Islet of Langerhans (tissue), 1 donor: ENCODE measurements around the gene WDR26.
"Not testable (repeated sequence)": the region's sequence is repeated elsewhere in the genome, so short reads cannot be mapped to it uniquely, and the experiment has no call there.

Experiments
- FAIRE-seq: peaks from one replicate; lab custom pipeline; 2011; peaks lifted over from hg19 to GRCh38; lab: Jason Lieb, UNC

Gene WDR26

DNA sequence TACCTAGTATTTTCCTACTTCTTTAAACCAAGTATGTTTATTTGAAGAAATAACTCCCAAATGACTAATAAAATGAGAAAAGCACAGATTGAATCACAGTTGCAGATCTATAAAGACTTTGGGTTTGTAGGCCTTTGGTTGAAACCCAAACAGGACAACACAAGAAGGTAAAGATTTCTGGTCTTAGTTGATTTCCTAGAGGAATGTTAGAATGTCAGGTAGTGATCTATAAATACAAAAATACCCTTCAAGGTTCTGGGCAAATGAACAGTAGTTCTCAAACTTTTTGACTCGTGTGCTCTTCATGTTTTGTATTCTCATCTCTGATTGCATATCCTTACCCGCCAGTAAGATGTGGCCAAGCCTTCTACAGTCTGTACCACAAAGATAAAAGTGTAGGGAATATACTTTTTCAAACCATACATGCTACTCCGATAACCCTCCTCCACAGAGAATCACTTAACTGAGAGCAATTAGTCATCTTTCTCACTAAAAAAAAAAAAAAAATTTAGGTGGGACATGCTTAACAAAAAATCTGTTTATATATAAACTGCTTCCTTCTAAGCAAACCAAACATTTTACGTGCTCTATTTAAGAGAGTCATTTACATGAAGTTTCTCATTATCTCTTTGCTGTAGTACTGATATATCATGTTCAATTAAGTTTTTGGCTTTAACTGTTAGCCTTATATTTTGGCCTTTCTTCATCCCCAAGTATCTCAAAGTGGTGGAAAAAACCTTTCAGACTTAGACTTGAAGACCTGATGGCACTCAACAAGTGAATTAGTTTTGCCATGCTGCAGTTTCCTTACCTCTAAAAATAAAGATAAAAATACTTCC lies 42.0 kb downstream of the WDR26 start:
- no peak for FAIRE-seq

- FAIRE-seq = peak; percentile 5
Measured at GRCh38 chr1:224390517-224390916, 44.1 kb downstream of the WDR26 start.

DNA sequence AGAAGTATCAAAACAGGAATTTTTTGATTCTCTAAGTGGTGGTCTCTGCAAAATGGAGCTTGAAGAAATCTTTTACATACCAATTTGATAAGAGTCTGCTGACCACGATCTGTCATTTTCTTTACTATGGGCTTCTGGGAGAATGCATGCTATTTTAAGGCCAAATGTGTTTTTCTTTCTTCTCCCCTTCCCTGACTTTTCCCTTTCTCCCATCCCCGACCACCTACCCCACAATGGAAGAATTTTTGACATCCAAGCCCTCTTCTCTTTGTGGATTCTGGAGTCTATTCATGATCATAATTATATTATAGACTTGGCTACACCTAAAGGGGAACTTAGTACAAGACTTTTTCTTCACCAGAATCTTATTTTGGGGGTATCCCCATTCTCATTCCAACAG lies 46.7 kb downstream of the WDR26 start:
- FAIRE-seq = no peak

GRCh38 chr1:224387302-224387912 lies 47.2 kb downstream of the WDR26 start:
- FAIRE-seq = peak; percentile 73

DNA sequence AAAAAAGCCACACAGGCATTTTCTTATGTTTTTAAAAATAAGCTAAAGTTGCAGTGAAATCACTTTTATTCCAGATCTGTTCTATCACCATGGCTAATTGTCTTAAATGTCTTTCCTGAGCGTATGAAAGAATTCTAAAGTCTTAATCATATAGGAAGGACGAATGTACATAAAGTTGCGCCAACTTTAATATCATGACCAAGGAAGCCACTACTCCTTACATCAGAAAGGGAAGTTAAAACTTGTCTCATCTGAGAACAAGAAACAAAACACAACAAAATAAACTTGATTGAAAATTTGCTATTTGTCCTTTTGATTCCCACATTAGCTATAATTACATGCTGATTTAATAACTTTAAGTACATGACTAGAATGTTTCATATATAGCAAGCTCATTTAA lies 51.4 kb downstream of the WDR26 start:
- FAIRE-seq = no peak

GRCh38 chr1:224381880-224382548 lies 52.6 kb downstream of the WDR26 start:
- peak; percentile 36 for FAIRE-seq

- FAIRE-seq = no peak
Measured at GRCh38 chr1:224380003-224380402, 54.6 kb downstream of the WDR26 start.

DNA sequence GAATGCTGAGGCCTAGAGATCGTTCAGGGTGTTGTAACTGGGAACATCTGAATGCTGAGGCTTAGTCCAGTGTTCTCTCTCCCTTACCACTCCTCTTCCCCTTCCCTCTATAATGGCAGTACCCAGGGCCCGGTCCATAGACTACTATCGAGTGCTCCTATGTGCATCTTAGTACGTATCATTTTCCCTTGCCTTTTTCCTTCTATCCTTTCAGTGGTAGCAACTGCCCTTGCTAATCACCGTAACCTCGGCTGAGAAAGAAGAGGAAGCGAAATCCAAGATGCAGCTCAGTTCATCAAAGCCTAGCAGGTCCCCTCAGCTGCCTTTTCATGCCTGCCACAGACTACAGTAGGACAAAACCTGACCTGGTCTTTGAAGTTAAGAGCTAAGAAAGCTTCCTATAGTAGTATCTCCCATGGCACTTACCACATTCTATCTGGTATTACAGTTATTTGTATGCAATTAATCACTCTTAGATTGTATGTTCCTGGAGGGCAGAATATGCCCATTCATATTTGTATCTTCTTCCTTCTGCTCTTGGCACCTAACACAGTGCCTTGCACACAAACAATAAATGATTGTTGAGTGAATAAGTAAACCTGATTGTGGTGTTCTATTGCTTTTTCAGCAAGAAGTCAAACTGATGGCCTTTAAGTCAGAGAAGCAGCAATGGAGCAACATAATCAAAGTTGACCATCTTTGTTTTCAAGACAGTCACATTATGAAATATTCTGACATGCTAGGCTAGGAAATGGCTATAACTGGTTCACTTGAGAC lies 55.6 kb downstream of the WDR26 start:
- FAIRE-seq = no peak

- FAIRE-seq = peak; percentile 97
Measured at GRCh38 chr1:224377676-224378006, 57.0 kb downstream of the WDR26 start.

DNA sequence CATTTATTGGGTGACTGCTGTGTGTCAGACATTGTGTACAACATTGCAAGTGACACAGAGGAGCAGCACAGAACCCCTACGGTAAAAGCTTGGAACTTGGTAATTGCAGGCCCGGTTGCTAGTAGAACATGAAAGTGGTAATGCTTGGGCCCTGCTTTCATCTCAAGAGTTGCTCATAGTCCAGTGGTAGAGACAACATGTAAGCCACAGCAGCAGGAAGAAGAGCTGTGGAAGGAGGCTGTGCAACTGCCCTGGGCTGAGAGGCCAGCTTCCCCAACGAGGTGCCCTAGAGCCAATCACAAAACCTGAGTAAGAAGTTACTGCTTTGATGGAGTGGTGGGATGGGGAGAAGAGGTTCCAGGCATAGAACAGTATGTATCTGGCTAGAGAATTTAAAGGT lies 59.5 kb downstream of the WDR26 start:
- no peak for FAIRE-seq

DNA sequence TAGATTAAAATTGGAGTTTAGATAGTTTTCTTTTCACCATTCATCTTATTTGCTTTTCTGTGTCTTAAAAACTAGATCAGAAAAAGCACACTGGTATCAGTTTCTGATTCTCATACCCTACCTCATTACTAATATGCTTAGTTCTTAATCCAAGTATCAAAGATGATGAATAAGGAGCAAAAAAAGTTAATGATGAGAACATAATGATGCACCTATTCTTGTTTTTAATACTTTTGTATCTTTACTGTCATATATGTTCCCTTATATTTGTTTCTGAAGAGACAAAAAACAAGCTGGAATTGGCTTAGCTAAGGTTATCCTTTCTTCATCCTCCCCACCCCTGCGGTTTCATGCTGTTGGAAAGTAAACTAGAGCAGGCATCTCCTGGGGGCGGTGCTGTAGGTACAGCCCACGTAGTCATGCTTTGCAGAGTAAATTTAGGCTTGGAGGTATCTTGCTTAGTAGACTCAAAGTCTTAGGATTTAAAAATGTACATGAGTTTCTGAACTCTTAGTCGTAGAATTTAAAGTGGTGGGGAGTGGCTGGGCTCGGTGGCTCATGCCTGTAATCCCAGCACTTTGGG lies 61.5 kb downstream of the WDR26 start:
- no peak for FAIRE-seq

- no peak for FAIRE-seq
Measured at GRCh38 chr1:224368409-224368808, 66.2 kb downstream of the WDR26 start.

GRCh38 chr1:224359207-224359606 lies 75.4 kb downstream of the WDR26 start:
- no peak for FAIRE-seq

DNA sequence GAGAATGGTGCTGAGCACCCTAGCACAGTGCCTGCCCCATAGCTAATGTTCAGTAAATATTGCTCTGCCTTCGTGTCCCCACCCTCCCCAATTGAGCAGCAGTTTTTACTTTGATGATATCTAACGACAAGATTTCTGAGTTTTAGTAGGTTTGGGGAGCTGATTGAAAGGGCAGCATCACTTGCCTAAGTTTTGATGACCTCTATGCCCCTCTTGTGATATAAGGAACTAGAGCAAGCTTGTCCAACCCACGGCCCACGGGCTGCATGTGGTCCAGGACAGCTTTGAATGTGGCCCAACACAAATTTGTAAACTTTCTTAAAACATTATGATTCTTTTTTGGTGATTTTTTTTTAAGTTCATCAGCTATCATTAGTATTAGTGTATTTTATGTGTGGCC lies 76.4 kb downstream of the WDR26 start:
- no peak for FAIRE-seq

DNA sequence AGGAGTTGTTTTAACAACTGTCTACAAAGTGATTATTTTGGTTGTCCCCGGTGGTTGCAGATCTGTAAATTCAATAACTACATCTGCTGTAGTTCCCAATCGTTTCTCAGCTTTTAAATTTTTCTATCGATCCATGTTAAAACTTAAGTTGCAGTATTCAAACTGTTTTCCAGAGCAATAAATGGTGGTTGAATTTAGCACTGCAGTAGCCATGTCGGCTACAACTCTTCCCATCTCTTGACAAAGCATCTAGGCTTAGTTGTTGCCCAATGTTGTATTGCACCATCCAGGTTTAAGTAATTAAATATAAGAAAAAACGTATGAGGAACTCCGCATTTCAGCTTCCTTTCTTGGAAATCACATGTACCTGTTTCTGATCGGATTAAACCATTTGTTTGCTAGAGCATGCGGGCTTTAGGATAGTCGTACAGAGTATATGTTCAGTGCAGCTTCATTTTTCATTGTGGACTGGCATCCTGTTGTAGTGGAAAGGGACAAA lies 76.9 kb downstream of the WDR26 start:
- no peak for FAIRE-seq

DNA sequence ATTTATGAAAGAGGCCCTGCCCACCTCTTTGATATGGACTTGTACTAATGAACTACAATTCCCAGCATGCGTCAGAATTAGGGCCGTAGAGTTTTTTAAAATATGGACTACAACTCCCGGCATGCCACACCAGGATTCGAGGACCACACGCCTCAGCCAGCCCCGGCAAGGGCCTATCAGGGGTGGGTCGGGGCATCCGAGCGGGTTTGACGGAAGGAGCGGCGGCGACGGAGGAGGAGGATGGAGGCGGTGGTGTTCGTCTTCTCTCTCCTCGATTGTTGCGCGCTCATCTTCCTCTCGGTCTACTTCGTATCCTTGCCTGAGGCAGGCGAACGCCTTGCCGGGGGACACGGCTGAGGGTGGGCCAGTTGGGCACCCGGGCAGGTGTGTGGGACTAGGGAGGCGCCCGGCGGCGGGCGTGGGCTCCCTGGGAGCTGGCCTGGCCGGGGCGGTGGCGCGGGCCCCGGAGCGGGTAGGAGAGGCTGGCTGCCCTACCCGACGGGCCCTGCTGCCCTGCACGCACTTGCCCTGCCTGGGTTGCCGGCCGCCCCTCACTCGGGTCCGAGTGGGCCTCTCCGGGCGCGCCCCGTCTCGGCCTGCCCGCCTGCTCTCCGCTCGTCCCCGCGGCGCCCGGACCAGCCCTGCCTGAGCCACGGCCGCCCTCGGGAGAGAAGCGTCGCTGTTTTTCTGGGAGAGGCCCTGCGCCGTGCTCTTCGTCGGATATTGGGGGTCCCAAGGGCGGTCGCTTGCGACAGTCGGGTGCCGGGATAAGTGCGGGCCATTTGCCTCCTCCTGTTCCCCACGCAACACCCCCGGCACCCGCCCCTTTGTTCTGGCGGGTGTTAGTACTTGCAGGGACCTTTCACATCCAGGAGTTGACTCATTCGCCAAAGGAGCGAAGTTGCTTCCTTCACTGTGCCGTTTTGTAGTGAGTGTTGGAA lies 77.6 kb downstream of the WDR26 start, which contains the start of gene CNIH4:
TSS of gene CNIH4 (plus strand) at position 195 of the 941 bp plus-strand sequence. CDS start at position 241, 46 bp downstream.
- FAIRE-seq = peak; percentile 86

GRCh38 chr1:224353975-224354925 lies 80.3 kb downstream of the WDR26 start:
- no peak for FAIRE-seq

DNA sequence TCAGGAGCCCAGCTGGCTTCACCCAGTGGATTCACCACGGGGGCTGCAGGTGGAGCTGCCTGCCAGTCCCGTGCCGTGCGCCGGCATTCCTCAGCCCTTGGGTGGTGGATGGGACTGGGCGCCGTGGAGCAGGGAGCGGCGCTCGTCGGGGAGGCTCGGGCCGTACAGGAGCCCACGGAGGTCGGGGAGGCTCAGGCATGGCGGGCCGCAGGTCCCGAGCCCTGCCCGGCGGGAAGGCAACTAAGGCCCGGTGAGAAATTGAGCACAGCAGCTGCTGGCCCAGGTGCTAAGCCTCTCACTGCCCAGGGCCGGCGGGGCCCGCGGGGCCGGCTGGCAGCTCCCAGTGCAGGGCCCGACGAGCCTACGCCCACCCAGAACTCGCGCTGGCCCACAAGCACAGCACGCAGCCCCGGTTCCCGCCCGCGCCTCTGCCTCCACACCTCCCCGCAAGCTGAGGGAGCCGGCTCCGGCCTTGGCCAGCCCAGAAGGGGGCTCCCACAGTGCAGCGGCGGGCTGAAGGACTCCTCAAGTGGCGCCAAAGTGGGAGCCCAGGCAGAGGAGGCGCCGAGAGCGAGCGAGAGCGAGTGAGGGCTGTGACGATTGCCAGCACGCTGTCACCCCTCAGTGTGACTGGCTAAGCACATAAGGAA lies 82.0 kb downstream of the WDR26 start:
- not testable (repeated sequence) for FAIRE-seq

DNA sequence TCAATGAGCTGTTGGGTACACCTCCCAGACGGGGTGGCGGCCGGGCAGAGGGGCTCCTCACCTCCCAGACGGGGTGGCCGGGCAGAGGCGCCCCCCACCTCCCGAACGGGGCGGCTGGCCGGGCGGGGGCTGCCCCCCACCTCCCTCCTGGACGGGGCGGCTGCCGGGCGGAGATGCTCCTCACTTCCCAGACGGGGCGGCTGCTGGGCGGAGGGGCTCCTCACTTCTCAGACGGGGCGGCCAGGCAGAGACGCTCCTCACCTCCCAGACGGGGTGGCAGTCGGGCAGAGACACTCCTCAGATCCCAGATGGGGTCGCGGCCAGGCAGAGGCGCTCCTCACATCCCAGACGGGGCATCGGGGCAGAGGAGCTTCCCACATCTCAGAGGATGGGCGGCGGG lies 84.9 kb downstream of the WDR26 start:
- FAIRE-seq = not testable (repeated sequence)
